DOHH2 (cell line): ENCODE data around the gene LRP2BP.

Experiments
- EZH2phosphoT487 ChIP-seq: fragments of 200-600 bp; sonication (generic); IDR thresholded peaks from 2 replicates; pipeline ENCODE4 v1.6.1; 2017; ENCODE audit warnings: borderline replicate concordance, mild to moderate bottlenecking, antibody characterized with exemption, low read length, moderate library complexity, mixed read lengths
- TF ChIP-seq, protein P1 (sequence below): fragments of 200-600 bp; sonication (generic); IDR thresholded peaks from one replicate; pipeline ENCODE4 v1.5.1; 2014; ENCODE audit warnings: antibody characterized with exemption, mild to moderate bottlenecking, low read depth, low read length; ENCODE audit not compliant: poor library complexity, severe bottlenecking

DNA sequence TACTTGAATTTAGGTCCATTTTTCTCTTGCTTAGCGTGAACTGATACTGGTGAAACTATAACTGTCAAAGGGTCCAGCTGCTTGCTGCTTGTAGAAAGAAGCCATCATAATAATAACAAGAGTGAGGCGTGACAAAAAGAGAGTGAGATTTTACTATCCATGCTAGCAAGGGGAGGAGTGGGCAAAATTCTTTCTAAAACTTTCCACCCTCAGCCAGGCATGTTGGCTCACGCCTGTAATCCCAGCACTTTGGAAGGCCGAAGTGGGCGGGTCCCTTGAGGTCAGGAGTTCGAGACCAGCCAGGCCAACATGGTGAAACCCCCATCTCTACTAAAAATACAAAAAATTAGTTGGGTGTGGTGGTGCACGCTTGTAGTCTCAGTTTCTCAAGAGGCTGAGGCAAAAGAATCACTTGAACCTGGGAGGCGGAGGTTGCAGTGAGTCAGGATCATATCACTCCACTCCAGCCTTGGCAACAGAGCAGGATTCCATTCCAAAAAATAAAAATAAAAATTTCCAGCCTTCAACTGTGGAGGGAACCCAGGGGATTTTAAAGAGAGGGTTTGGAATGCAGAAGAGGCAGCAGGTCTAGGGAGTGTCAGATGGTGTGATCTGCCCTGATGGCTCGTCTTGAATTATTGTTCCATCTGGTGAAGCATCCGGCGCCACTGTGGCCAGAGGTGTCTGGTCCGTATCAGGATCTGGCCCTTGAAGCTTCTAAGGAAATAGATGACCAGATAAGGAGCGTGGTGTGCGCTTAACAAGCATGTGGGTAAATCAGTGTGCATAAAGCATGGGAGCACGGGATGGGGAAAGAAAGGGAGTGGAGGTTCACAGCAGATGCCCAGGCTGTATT is 51.8 kb downstream of the LRP2BP start:
- TF ChIP-seq, protein P1, sequence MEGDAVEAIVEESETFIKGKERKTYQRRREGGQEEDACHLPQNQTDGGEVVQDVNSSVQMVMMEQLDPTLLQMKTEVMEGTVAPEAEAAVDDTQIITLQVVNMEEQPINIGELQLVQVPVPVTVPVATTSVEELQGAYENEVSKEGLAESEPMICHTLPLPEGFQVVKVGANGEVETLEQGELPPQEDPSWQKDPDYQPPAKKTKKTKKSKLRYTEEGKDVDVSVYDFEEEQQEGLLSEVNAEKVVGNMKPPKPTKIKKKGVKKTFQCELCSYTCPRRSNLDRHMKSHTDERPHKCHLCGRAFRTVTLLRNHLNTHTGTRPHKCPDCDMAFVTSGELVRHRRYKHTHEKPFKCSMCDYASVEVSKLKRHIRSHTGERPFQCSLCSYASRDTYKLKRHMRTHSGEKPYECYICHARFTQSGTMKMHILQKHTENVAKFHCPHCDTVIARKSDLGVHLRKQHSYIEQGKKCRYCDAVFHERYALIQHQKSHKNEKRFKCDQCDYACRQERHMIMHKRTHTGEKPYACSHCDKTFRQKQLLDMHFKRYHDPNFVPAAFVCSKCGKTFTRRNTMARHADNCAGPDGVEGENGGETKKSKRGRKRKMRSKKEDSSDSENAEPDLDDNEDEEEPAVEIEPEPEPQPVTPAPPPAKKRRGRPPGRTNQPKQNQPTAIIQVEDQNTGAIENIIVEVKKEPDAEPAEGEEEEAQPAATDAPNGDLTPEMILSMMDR: no peak
- TF ChIP-seq EZH2phosphoT487: no peak
